HEK293 (cell line): Measurements from ENCODE around the gene ABCC12.
A peak's percentile ranks its signal among the peaks of the same experiment; 100 is the strongest.

Experiments used
- CTCF ChIA-PET: fragments of 350-600 bp; formaldehyde crosslinking; extraction: SDS; loops from one replicate; lab custom pipeline; 2021; ENCODE audit warnings: antibody characterized with exemption; lab: Yijun Ruan, JAX
- POLR2A ChIA-PET: fragments of 300-600 bp; formaldehyde crosslinking; extraction: SDS; loops from one replicate; lab custom pipeline; 2020; ENCODE audit warnings: antibody characterized with exemption, inconsistent platforms; lab: Yijun Ruan, JAX
- H3K27ac ChIP-seq: fragments of 200-500 bp; sonication (Bioruptor generic); 2 replicates; pipeline ENCODE4 v1.5.1; 2014; ENCODE audit warnings: low read depth, low read length, control low read depth, inconsistent platforms; ENCODE audit errors: extremely low read depth
- H3K36me3 ChIP-seq, 2 experiments: fragments of 200-500 bp in 1 of 2; sonication (Bioruptor generic) in 1 of 2; 1 replicate in 1 of 2; 2 replicates in 1 of 2; pipeline ENCODE4 v1.5.1; 2014 to 2017; ENCODE audit warnings: inconsistent platforms in 2 of 2, low read length in 2 of 2; ENCODE audit not compliant: control insufficient read depth in 2 of 2, insufficient read depth in 1 of 2
- H3K4me1 ChIP-seq: fragments of 200-500 bp; sonication (Bioruptor generic); 2 replicates; pipeline ENCODE4 v1.5.1; 2014; ENCODE audit warnings: mild to moderate bottlenecking, low read length, inconsistent platforms; ENCODE audit not compliant: control insufficient read depth, insufficient read depth
- H3K4me3 ChIP-seq: 2 replicates; pipeline ENCODE4 v1.5.1; 2011; ENCODE audit warnings: low read depth, mild to moderate bottlenecking, control low read depth, low read length, moderate library complexity
- H3K9me3 ChIP-seq: fragments of 200-500 bp; sonication (Bioruptor generic); 2 replicates; pipeline ENCODE4 v1.5.1; 2014; ENCODE audit warnings: low read depth, low read length, inconsistent platforms; ENCODE audit not compliant: control insufficient read depth, insufficient read depth
- EGR2 ChIP-seq: fragments of 450-650 bp; formaldehyde crosslinking; IDR thresholded peaks from 2 replicates; pipeline ENCODE4 v1.5.1; 2016; ENCODE audit warnings: low read depth, missing biosample characterization, missing genetic modification characterization
- FEZF1 ChIP-seq: fragments of 450-650 bp; formaldehyde crosslinking; IDR thresholded peaks from 2 replicates; pipeline ENCODE4 v1.5.1; 2016; ENCODE audit warnings: missing biosample characterization, missing genetic modification characterization
- GLIS1 ChIP-seq: fragments of 450-650 bp; formaldehyde crosslinking; IDR thresholded peaks from 2 replicates; pipeline ENCODE4 v1.5.1; 2016; ENCODE audit warnings: missing biosample characterization, missing genetic modification characterization
- OSR2 ChIP-seq: fragments of 450-650 bp; formaldehyde crosslinking; IDR thresholded peaks from 2 replicates; pipeline ENCODE4 v1.5.1; 2016; ENCODE audit warnings: missing biosample characterization, missing genetic modification characterization
- PBX3 ChIP-seq: sonication (generic); formaldehyde crosslinking; IDR thresholded peaks from 2 replicates; pipeline ENCODE4 v1.8.1; 2022; ENCODE audit warnings: mild to moderate bottlenecking, moderate library complexity, missing genetic modification reagents
- SP2 ChIP-seq: fragments of 450-650 bp; formaldehyde crosslinking; IDR thresholded peaks from 2 replicates; pipeline ENCODE4 v1.5.1; 2016; ENCODE audit warnings: missing biosample characterization, missing genetic modification characterization
- ZBTB11 ChIP-seq: fragments of 450-650 bp; formaldehyde crosslinking; conservative IDR thresholded peaks from 2 replicates; pipeline ENCODE4 v1.5.1; 2016; ENCODE audit warnings: low read depth, missing biosample characterization, missing genetic modification characterization
- ZBTB20 ChIP-seq: fragments of 450-650 bp; formaldehyde crosslinking; IDR thresholded peaks from 2 replicates; pipeline ENCODE4 v1.5.1; 2016; ENCODE audit warnings: missing biosample characterization, missing genetic modification characterization
- ZBTB44 ChIP-seq: fragments of 450-650 bp; IDR thresholded peaks from 2 replicates; pipeline ENCODE4 v1.5.1; 2018; ENCODE audit warnings: missing biosample characterization, mild to moderate bottlenecking, missing genetic modification characterization
- ZFP37 ChIP-seq: fragments of 450-650 bp; formaldehyde crosslinking; IDR thresholded peaks from 2 replicates; pipeline ENCODE4 v1.5.1; 2016; ENCODE audit warnings: missing biosample characterization, missing genetic modification characterization
- ZNF214 ChIP-seq: fragments of 450-650 bp; formaldehyde crosslinking; IDR thresholded peaks from 2 replicates; pipeline ENCODE4 v1.5.1; 2017; ENCODE audit warnings: missing biosample characterization, mild to moderate bottlenecking, missing genetic modification characterization, borderline replicate concordance
- ZNF24 ChIP-seq: fragments of 450-650 bp; formaldehyde crosslinking; IDR thresholded peaks from 2 replicates; pipeline ENCODE4 v1.5.1; 2016; ENCODE audit warnings: missing biosample characterization, missing genetic modification characterization
- ZNF398 ChIP-seq: fragments of 450-650 bp; formaldehyde crosslinking; IDR thresholded peaks from 2 replicates; pipeline ENCODE4 v1.5.1; 2017; ENCODE audit warnings: missing biosample characterization, missing genetic modification characterization
- ZNF449 ChIP-seq: fragments of 450-650 bp; formaldehyde crosslinking; IDR thresholded peaks from 2 replicates; pipeline ENCODE4 v1.5.1; 2017; ENCODE audit warnings: missing biosample characterization, mild to moderate bottlenecking, missing genetic modification characterization, moderate library complexity
- ZNF549 ChIP-seq: fragments of 450-650 bp; IDR thresholded peaks from 2 replicates; pipeline ENCODE4 v1.5.1; 2018; ENCODE audit warnings: missing biosample characterization, missing genetic modification characterization, mild to moderate bottlenecking, inconsistent platforms, moderate library complexity
- ZNF768 ChIP-seq: fragments of 450-650 bp; formaldehyde crosslinking; IDR thresholded peaks from 2 replicates; pipeline ENCODE4 v1.5.1; 2018; ENCODE audit warnings: missing biosample characterization, mild to moderate bottlenecking, missing genetic modification characterization

ABCC12 gene

GRCh38 chr16:48194828-48195556 lies 39.2 kb upstream of the ABCC12 start (continued):
- TF ChIP-seq ZBTB44 (tag by site-specific recombination) (peak; percentile 93), SP2 (tag by site-specific recombination) (no peak), ZBTB11 (tag by site-specific recombination) (peak; percentile 88), ZBTB20 (tag by site-specific recombination) (peak; percentile 54), ZNF398 (tag by site-specific recombination) (no peak), ZNF214 (tag by site-specific recombination) (no peak), FEZF1 (peak; percentile 83), ZNF768 (tag by site-specific recombination) (no peak)

- ChIA-PET CTCF (interaction anchor here (0.7 kb wide), 2 partner anchors 36 to 442 kb away, joined by 3 to 9 read pairs; no protein-coding TSS in a partner anchor), POLR2A (no interaction called here)
- H3K4me3 ChIP-seq, result no peak overlapping the region
- no peaks in the 10 kb centered on the region for H3K36me3 ChIP-seq
- peaks cover 3% of the 10 kb centered on the region; the same call in 1 of the 2 replicates for H3K4me1 ChIP-seq
- H3K27ac ChIP-seq, result no peak overlapping the region
- H3K9me3 ChIP-seq, result no peaks in the 10 kb centered on the region
- TF ChIP-seq EGR2 (tag by site-specific recombination) (no peak), GLIS1 (tag by site-specific recombination) (no peak), ZNF24 (no peak), PBX3 (no peak), OSR2 (tag by site-specific recombination) (no peak), ZNF449 (tag by site-specific recombination) (no peak), ZFP37 (tag by site-specific recombination) (no peak), ZNF549 (tag by site-specific recombination) (no peak)
Observed at GRCh38 chr16:48193846-48194245, 38.1 kb upstream of the ABCC12 start.
